GM18858 (cell line): ENCODE measurements around the gene ZFHX3.

Experiments
- ATAC-seq: cut with Tn5 transposase; IDR thresholded peaks from one replicate; pipeline ENCODE4 v1.9.1; 2021; ENCODE audit not compliant: unreplicated experiment

The ZFHX3 gene

DNA sequence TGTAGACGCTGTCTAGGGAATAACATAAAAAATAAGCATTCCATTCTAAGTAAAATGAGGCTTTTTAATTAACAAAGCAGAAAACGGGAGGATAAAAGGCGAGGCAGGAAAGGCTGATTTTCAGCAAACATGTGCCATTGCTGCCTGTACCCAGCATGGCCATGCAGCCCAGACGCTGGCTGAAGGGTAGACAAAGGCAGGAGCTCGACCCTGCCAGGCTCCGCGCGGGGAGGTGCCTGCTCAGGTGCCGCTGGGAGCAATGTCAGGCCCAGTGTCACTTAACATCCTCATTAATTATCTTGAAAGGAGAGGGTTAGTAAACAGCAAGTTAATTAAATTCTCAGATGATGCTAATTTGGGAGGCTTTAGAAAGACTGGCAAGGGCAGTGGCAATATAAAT is 136.0 kb downstream of the ZFHX3 start:
- no peak for ATAC-seq

DNA sequence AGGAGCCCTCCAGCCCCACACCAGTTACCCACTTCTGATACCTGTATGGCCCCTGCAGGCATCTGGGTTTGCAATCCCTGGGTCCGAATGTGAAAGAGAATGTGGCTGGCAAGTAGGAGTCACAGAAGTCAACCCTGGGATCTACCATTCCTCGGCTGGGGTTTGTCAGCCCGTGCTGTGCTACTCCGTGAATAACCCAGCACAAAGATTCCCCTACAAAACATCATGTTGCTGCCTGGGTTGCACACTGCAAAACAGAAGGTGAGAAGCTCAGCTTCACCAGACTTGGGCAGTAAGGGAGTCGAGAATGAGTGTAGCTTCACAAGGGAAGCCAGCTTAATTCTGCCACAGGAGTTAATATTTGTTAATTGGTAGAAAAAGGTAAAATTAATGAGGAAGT is 137.1 kb downstream of the ZFHX3 start:
- no peak for ATAC-seq

DNA sequence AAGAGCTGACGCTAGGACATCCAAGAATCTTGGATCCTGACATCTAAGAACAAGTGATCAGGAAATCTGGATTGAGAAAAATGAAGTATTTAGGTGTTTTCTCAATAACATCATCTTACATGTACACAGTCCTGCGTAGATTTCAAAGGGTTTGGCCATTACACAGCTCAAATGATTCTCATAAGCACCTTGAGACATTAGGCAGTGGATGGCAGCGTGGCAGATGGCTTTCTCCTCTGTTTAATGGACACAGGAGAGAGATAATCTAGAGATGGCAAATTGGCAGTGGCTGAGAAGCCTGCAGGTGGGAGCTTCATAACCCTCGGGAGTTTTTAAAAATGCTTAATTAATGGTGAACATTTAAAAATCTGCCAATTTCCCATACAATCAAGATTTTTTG is 137.5 kb downstream of the ZFHX3 start:
- ATAC-seq: no peak

DNA sequence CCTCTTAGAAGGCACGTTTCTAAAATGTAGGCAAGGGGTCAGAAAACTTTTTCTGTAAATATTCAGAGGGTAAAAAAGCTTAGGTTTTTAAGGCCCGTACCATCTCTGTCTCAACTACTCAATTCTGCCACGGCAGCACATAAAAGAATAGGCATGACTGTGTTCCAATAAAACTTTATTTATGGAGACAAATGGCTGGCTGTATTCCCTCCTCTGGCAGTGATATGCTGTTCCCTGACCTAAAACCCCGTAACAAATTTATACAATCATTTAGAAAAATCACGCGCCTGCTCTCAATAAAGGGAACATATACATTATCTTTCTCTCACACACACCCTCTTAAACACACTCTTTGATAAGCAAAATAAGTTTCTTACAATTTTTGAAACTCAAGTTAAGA is 138.7 kb downstream of the ZFHX3 start:
- ATAC-seq: no peak

DNA sequence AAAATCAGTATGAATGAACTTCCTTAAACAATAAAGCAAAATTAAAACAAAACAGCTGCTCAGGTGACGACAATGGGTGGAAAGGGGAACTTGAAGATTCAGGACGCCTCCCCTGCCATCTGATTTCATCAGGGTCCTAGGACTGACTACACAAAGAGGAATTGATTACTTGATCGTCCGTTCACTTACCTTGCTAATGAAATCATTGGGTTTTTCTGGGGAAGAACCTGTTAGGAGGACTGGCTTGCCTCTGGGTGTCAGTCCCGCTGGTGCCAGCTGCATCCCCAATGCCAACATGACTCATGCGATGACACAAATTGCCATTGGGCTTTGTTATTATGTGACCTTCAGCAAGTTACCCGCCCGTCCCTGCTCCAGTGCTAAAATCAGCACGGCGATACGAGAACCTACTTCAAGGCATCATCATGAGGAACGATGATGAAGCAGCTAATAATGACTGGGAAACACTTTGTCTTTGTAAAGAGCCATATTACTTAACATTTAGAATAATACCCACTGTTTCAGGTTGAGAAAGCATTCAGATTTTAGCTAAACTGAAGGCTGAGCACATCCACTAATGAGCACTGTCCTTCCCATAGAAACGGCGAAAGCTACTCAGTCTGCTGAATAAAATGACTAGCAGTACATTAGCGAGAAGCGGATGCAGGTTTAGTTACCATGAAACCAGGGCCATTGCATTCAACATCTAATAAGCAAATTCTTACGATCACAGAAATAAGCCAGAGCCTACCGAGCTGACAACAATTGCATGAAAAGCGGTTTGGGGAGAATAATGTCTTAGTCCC is 139.4 kb downstream of the ZFHX3 start:
- ATAC-seq: no peak

DNA sequence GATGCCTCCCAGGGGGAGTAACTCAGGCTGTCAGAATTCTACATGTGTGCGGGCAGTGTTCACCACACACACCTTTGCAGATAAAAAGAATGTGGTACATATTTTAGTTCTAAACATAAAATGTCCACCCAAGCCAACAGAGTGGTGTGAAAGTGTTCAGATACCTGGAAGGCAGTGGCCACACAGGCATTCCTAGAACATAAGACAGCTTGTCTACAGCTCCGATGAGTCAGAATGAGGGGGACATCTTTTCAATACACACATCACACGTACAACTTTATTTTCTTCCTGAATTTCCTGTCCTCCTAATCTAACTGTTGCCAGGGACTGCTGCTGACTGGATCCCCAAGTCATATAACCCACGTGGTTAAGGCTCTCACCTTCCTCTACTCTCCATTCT is 142.3 kb downstream of the ZFHX3 start:
- ATAC-seq: no peak

DNA sequence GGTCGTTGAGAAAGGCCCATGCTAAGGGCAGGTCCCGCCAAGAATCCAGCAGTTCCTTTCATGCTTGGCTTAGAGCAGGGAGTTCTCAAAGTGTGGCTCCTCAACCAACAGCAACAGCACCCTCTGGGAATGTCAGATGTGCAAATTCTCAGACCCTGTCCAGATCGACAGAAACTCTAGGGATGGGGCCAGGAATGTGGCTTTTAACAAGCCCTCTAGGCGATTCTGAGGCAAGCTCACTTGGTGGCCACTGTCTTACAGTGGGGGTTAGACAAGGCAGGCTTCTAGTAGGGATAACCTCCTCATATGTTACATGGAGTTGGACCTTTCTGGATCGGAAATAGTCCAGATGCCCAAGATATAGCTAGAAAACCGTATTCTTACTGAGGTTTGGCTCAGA is 144.8 kb downstream of the ZFHX3 start:
- no peak for ATAC-seq

DNA sequence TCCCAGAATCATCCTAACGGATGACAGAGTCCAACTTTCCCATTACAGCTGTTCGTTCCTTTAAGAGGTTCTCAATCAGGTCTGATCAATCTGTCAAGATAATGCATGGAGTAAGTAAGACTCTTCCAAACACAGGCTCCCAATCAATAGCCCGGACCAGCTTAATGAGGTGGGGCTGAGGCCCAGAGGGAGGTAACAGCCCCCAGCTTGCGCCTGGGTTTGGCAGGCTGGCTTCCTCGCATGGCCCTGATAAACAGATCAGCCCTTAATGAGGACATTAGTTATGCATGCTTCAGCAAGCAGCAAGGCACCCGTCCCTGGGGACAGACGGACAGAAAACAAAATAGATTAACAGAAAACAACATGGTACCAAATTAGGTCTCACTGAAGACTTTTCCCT is 145.7 kb downstream of the ZFHX3 start:
- ATAC-seq: no peak

DNA sequence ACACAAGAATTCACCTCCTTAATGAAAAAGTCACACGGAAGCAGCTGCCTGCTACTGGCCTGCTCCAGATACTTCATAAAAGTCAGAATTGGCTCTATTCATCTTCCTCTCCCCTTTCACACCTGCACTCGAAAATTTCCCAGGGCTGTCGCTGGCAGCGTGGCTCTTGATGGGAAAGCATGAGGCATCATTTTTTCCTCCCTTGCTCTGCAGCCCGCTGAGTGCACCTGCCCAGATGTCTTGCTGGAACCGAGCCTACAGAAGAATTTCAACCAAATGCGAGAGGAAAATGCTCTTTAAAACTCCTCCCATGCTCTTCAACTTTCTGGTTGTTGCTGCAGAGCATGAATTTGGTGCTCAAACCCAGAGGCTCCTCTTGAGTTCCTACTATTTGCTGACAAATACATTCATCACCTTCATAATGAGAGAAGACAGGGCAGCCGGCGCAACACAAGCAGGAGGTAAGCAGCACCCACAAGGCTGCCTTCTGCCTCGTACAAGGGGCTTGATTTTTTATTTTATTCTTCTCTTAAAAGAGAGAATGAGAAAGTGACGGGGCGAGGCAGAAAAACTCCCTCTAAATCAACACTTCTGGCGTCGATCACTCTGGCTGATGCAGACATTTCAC is 146.8 kb downstream of the ZFHX3 start:
- no peak for ATAC-seq

DNA sequence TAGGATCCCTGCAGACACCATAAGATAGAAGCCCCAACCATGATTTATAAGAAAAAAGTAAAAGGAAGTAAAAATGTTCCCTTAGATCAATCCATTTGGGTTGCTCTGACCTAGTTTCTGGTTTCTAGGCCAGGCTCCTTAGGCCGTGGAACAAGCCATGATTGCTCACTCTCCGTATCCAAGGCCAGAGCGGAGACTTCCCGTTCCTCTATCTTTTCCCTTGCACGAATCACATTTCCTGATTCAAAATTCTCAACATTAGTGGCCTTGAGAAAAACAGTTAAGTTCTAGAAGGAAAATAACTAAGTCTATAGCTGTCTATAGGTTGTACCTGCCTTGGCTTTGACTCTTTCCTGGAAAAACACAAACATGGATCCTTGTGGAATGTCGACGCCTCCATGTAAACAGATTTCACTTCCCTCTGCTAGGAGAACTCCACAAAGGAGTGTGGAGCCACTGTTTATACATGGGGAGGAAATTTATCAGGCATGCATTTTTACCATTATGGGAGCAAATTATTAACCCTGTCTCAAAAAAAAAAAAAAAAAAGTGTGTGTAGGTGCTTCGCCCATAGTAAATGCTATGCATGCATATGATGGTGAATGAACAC is 149.6 kb downstream of the ZFHX3 start:
- no peak for ATAC-seq

DNA sequence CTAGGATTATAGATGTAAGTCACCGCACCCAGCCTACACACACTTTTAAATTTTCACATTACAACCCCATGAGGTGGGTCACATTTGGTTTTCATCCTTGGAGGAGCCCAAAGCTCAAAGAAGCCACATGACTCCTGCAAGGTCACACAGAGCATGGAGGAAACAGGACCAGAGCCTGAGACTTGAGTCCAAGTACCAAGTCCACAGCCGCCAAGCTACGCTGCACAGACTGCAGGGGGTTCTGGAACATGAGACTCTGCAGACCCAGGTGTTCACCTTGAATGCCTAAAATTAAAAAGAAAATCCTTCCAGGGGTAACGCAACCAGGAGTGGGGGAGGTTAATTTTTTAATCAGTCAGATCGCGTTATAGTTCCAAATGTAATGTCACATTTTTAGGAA is 150.2 kb downstream of the ZFHX3 start:
- no peak for ATAC-seq

DNA sequence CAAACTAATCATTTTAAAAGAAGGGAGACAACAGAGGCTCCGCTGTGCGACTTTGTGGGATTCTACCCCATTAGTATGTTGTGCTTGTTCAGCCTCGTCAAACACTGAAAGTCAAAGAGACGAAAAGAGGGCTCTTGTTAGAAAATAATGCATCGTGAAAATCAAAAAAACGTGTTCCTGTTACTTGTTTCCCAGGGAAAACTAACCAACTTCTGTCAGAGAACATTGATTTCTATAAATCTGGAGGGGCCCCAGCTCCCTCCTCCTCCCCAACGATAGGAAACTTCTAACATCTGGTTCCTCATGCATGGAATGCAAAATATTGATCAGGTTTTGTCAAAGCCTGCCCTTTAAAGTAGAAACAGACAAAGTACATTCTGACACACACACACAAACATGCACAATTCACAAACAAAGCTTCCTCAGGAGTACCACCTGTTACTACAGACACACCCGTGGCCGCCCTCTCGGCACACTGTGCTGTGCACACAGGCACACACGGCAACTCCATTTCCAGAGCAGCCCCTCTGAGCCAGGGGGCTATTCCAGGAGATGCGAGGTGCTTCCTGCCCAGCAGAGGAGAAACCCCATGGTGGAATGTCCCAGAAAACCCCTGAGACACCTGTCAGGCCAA is 151.3 kb downstream of the ZFHX3 start:
- no peak for ATAC-seq

DNA sequence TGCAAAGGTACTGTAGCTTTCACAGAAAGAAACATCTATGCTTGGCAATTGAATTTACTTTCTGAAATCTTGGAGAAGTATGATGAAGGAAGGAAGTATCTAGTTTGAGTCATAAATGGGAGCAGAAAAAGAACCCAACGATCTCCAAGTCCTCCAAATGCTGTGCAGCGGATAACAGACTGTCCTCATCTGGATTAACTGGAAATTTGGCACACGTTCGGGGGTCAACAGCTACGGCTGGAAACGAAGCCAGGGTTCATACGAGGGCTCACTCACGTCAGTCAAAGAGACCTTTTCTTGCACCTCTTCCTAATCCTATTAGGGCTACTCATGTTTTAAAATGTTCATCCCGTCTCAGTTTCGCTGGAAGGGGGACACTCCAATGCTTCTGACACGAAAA is 152.0 kb downstream of the ZFHX3 start:
- ATAC-seq: no peak

DNA sequence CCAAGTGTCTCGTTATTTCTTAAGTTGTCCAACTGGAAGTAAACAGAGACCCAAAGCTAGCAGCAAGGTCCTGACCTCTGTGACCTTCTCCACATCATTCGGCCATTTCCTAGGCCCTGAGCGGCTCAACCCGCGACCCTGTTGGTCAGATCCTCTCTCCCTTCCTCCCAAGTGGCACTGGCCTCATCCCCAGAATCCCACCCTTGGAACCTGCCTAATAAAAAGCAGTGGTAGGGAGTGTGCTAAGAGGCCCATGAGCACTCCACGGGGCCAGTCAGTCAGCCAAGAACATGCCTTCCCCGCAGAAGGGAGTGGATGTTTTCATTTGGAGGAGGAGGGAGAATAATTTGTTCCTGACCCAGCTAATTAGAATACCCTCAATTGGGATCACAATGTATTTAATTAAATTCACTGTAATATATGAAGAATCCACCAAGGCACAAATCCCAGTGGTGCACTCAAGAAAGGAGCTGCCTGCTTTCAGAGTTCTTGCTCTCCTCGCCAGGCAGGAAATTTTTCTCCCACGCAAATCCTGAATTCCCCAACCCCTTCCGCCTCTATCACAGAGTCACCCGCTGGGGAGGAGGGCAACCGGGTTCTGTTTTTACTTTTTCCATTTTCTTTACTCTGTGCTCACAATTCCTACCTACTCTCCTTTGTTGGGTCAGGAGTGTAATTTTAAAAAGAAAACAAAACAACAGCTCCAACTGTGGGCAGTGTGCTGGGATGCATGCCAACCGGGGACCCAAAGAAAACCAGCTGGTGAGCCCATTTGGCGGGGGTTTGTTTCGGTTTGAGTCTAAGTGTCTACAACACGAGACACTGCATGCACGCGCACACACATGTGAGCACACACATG is 153.4 kb downstream of the ZFHX3 start:
- no peak for ATAC-seq

DNA sequence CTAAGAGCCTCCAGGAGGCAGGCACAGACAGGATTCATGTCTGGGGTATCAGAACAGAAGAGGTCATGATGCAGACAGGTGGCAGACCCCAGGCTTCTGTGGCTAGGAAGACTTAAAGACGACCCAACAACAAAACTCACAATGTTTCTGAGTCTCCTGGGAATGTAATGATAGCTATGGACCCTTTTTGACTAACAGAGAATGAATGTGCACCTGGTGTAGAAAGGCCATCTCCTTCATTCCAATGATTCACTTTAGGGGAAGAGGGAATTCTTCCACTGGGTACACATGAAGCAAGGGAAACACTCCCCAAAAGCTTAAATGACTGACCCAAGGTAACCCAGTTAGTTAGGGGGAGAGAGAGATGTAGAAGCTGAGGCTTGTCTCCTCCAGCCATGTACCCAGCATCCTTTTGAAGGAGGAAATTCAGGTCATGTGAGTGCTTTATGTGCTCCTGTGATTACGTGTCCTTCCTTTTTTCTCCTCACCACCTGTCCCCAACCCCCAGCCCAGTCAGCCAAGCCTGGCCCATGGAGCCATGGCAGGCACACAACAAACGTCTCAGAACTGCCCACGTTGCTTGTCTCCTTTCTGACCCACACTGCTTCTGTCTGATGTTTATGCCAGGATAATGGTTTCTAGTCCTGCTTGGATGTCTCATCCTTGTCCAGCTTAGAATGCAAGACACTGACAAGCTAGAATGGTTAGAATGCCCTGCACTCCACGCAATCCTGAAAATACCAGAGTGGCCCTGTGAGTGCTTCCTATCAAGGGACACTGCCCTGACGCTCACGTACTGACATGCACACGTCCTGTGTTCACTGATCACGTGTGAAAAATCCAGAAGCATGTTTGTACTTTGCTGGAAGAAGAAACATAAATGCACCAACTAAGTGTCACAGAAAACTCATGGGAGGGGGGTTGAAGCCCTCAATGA is 156.4 kb downstream of the ZFHX3 start:
- no peak for ATAC-seq

DNA sequence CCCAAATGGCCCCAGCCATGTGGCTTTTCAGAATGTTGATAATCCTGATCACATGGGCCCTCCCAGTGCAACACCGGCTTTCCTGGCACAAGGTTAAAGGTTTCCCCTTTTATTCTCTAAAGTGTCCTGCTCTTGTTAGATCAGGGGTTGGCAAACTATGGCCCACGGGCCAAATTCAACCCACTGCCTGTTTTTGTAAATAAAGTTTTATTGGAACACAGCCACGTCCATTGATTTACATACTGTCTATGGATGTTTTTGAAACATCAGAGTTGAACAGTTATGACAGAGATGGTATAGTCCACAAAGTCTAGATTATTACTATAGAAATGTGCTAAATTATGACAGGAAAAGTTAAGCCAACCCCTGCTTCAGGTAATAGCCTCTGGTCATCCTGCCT is 157.3 kb downstream of the ZFHX3 start:
- no peak for ATAC-seq

DNA sequence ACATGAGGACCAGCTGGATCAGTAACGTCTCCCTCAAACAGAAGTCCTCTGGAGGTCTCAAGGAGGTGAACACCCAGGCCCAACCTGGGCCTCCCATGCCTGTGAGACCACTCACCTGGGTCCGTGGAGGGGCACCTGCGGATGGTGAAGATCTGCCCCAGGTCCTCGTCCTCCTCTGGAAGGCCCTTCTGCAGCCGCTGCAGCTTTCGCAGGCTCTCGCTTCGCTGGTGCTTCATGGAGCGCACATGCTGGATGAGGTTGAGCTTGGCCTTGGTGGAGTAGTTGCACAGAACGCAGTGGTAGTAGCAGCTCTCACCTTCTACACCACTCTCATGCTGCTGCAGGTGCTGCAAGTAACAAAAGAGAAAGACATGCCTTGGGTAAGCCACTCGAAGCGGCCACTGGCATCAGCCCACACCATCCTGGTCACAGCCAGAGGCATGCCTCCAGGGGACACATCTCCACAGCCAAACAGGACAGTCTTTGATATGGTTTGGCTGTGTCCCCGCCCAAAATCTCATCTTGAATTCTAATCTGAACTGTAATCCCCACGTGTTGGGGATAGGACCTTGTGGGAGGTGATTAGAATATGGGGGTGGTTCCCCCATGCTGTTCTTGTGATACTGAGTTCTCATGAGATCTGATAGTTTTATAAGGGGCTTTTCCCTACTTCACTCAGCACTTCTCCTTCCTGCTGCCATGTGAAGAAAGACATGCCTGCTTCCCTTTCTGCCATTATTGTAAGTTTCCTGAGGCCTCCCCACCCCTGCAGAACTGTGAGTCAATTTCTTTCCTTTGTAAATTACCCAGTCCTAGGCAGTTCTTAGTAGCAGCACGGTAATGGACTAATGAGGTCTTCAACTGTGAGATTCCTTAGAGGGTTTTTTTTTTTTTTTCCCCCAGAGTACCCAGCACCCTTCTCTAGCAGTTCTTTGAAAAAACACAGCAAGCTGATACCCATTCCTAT is 158.0 kb downstream of the ZFHX3 start:
- no peak for ATAC-seq

DNA sequence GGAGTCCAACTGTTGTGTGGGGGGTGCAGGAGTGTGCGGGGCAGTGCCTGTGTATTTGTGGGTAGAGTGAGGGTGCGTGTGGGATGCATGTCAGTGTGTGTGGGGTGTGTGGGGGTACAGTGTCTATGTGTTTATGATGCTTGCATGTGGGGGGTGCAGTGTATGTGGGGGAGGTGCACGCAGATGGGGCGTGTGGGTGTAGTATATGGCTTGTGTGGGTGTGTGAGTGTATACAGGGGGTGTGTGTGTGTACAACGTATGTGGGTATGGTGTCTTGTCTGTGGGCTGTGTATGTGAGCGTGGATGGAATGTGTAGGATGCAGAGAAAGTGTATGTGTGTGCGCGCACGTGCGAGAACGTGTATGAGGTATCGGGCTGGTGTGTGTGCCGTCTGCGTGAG is 160.4 kb downstream of the ZFHX3 start:
- ATAC-seq: no peak
